ENCODE data around the gene SLC44A1.
A peak's percentile ranks its signal among the peaks of the same experiment; 100 is the strongest.

The SLC44A1 gene

DNA sequence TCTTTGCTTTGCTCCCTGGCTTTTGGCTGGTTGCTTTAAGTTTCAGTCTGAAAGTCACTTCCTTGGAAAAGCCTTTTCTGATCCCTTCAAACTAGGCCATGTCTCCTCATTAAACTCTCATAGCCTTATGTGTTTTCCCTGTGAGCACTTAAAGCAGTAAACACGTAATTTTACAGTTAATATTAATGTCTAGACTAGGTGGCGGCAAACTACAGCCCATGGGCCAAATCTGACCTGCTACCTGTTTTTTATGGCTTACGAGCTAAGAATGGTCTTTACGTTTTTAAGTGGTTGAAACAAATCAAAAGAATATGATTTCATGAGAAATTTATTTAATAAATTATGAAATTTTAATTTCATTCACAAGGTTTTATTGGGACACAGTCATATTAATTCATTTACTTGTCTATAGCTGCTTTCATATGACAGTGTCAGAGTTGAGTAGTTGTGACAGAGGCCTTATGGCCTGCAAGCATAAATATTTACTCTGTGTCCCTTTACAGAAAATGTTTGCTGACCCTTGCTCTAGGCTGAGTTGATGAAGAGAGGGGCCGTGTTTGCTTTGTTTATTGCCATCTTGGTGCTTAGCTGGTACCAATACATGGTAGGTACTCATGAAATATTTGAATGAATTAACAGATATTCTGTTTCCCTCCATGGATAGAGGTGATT is 7.4 kb downstream of the SLC44A1 start:
- TF ChIP-seq, protein P1, sequence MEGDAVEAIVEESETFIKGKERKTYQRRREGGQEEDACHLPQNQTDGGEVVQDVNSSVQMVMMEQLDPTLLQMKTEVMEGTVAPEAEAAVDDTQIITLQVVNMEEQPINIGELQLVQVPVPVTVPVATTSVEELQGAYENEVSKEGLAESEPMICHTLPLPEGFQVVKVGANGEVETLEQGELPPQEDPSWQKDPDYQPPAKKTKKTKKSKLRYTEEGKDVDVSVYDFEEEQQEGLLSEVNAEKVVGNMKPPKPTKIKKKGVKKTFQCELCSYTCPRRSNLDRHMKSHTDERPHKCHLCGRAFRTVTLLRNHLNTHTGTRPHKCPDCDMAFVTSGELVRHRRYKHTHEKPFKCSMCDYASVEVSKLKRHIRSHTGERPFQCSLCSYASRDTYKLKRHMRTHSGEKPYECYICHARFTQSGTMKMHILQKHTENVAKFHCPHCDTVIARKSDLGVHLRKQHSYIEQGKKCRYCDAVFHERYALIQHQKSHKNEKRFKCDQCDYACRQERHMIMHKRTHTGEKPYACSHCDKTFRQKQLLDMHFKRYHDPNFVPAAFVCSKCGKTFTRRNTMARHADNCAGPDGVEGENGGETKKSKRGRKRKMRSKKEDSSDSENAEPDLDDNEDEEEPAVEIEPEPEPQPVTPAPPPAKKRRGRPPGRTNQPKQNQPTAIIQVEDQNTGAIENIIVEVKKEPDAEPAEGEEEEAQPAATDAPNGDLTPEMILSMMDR (IDR thresholded peaks at IDR 0.05): 0 out of 2 replicates have a peak, but pooled peaks have one; percentile 16

DNA sequence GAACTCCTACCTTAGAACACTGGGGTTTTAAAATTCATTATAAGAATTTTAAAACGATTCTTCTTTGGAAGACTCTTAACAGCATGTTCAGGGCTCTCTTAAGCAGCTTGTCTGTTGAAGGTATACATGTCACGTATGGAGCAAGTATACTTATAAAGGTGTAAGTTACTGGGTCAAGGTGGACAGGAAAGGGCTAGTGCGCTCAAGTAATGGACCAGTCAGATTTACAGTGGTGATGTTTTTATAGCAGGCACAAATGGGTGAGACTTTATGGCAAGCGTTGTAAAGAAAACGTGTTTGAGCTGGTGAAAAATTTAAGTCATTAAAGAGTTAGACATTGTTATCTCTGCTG is 7.9 kb downstream of the SLC44A1 start:
- TF ChIP-seq, protein P1 (IDR thresholded peaks at IDR 0.05): no peak

DNA sequence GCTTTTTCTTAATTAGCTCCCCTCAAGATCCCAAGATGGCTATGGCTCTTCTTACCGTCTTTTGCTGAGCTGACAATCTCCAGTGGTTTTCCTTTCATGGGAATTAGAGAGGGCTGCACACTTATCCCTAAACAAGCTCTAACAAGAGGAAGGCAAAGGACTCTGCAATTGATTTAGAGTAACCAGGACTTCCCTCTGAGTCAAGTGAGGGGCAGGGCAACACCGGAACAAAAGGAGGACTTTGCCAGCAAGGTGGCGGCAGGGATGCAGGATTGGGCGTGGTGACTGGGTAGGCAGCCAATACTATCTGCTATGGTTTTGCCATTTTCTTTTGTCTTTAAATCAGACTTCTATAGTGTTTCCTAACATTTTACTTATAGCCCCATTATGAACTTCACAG is 9.8 kb downstream of the SLC44A1 start:
- TF ChIP-seq, protein P1 (IDR thresholded peaks at IDR 0.05): no peak

DNA sequence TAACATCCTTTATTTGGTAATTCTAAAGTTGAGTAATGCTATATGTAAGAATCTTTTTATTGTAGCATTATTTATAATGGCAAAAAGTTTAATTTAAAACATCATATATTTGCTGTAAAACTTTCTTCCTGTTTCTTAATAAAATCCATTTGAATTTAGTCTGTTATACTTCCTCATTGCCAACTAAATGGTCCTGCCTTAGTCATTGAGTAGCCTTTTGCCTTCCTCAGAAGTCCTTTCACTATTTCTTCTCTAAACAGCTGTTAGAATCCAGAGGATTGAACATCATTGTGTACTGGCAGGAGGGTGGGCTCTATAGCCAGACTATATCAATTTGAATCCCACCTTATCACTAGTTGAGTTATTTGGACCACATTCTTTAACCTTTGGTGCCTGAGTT is 11.0 kb downstream of the SLC44A1 start:
- TF ChIP-seq, protein P1 (IDR thresholded peaks at IDR 0.05): no peak

DNA sequence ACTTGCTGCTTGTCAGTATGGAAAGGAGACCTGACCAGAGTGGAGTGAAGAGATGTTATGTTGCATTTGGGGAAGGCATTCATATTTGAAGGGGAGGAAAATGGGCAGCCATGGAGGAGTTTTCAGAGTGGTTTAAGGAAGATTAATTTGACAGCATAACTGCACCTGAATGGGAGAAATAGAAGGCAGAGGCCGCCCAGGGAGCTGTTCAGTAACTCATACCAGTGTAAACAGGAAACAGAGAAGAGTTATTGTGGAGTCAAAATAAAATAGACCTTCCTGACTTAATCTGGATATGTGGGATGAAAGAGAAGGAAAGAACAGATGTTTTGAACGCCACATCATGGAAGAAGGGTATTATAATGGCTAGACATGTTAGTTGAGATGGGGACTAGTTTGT is 13.4 kb downstream of the SLC44A1 start:
- TF ChIP-seq, protein P1 (IDR thresholded peaks at IDR 0.05): no peak

DNA sequence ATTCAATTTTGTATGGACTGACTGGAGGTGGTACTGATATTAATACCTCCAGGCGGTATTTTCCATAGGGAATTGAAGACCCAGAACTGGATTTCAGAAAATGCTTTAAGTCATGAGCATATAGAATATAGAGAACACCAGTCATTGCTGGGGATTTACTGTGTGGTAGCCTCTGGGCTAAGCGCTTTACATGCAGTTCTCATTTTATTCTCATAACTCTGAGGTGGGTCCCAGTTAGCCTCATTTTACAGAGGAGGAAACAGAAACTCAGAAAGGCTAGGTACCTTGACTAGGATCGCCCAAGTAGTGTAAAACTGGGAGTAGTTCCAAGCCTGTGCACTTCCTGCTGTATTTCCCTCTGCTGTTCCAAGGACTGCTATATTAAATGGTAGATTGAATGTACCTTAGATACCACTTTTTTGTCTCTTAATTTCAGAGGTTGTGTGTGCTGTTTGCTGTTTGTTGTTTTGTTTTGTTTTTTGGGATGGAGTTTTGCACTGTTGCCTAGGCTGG is 13.8 kb downstream of the SLC44A1 start:
- TF ChIP-seq, protein P1 (IDR thresholded peaks at IDR 0.05): no peak

DNA sequence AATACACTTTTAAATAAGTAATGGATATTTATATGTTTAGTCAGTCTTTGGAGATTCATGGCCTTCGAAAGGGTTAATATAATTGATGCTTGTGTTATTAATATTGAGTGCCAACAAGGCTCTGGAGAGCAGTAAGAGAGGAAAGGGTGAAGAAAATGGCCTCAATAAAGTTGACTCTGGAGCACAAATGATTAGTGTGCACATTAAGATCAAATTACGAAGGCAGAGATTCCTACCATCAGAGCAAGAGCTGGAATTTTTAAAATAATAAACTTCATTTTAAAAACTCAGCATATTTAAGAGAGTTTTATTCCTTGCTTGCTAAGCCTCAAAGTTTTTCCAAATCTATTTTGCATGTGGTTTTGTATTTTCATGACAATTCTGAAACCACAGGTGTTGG is 14.8 kb downstream of the SLC44A1 start:
- TF ChIP-seq, protein P1 (IDR thresholded peaks at IDR 0.05): no peak

All from LNCAP (cell line).